ENCODE measurements around the gene SCGB1D1.
"Not testable (repeated sequence)": the region's sequence is repeated elsewhere in the genome, so short reads cannot be mapped to it uniquely, and the experiment has no call there.

SCGB1D1 gene

DNA sequence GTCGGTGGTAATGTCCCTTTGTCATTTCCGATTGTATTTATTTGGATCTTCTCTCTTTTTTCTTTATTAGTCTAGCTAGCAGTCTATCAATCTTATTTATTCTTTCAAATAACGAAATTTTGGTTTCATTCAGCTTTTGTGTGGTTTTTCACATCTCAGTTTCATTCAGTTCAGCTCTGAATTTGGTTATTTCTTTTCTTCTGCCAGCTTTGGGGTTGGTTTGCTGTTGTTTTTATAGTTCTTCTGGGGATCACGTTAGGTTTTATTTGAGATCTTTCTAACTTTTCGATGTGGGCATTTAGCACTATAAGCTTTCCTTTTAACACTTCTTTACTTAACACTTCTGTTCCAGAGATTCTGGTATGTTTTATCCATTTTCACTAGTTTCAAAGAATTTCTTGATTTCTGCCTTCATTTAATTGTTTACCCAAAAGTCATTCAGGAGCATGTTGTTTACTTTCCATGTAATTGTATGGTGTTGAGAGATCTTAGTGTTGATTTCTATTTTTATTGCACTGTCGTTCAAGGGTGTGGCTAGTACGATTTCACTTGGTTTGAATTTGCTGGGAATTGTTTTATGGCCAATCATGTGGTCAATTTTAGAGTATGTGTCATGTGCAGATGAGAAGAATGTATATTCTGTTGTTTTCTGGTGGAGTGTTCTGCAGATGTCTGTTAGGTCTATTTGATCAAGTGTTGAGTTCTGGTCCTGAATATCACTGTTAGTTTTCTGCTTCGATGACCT, 7.7 kb upstream of the SCGB1D1 start:
- TF ChIP-seq, protein P1, sequence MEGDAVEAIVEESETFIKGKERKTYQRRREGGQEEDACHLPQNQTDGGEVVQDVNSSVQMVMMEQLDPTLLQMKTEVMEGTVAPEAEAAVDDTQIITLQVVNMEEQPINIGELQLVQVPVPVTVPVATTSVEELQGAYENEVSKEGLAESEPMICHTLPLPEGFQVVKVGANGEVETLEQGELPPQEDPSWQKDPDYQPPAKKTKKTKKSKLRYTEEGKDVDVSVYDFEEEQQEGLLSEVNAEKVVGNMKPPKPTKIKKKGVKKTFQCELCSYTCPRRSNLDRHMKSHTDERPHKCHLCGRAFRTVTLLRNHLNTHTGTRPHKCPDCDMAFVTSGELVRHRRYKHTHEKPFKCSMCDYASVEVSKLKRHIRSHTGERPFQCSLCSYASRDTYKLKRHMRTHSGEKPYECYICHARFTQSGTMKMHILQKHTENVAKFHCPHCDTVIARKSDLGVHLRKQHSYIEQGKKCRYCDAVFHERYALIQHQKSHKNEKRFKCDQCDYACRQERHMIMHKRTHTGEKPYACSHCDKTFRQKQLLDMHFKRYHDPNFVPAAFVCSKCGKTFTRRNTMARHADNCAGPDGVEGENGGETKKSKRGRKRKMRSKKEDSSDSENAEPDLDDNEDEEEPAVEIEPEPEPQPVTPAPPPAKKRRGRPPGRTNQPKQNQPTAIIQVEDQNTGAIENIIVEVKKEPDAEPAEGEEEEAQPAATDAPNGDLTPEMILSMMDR (IDR thresholded peaks at IDR 0.05; ENCODE audit: low read depth, low read length): no peak
- Histone ChIP-seq H3K27me3 (ENCODE audit: insufficient read depth, low read depth, severe bottlenecking) (no peaks in the 10 kb centered on the region), H3K4me3 (ENCODE audit: low read depth, low read length) (no peak overlapping the region), H3K36me3 (no peaks in the 10 kb centered on the region), H3K9me3 (ENCODE audit: severe bottlenecking) (no peaks in the 10 kb centered on the region), H3K27ac (no peak overlapping the region)
- DNase-seq: no peak

GRCh38 chr11:62186195-62186594, 3.8 kb upstream of the SCGB1D1 start:
- Histone ChIP-seq H3K27ac (no peak overlapping the region), H3K4me3 (ENCODE audit: low read depth, low read length) (no peak overlapping the region), H3K36me3 (no peaks in the 10 kb centered on the region), H3K27me3 (ENCODE audit: insufficient read depth, low read depth, severe bottlenecking) (no peaks in the 10 kb centered on the region), H3K9me3 (ENCODE audit: severe bottlenecking) (no peaks in the 10 kb centered on the region)
- TF ChIP-seq, protein P1 (IDR thresholded peaks at IDR 0.05; ENCODE audit: low read depth, low read length): no peak
- DNase-seq: no peak

- no peaks in the 10 kb centered on the region for H3K36me3 ChIP-seq
- H3K9me3 ChIP-seq (ENCODE audit: severe bottlenecking): no peaks in the 10 kb centered on the region
- no peak overlapping the region for H3K4me3 ChIP-seq (ENCODE audit: low read depth, low read length)
- no peak overlapping the region for H3K27ac ChIP-seq
- no peaks in the 10 kb centered on the region for H3K27me3 ChIP-seq (ENCODE audit: insufficient read depth, low read depth, severe bottlenecking)
- DNase-seq: no peak
- TF ChIP-seq, protein P1 (IDR thresholded peaks at IDR 0.05; ENCODE audit: low read depth, low read length): no peak
These were observed 3.9 kb downstream of the SCGB1D1 start for GRCh38 chr11:62193952-62194351.

DNA sequence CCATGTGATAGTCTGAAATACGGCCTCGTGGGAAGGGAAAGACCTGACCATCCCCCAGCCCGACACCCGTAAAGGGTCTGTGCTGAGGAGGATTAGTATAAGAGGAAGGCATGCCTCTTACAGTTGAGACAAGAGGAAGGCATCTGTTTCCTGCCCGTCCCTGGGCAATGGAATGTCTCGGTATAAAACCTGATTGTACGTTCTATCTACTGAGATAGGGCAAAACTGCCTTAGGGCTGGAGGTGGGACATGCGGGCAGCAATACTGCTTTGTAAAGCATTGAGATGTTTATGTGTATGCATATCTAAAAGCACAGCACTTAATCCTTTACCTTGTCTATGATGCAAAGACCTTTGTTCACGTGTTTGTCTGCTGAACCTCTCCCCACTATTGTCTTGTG, 5.0 kb downstream of the SCGB1D1 start:
- H3K36me3 ChIP-seq; H3K27me3 ChIP-seq (ENCODE audit: insufficient read depth, low read depth, severe bottlenecking); H3K27ac ChIP-seq; DNase-seq; H3K4me3 ChIP-seq (ENCODE audit: low read depth, low read length); H3K9me3 ChIP-seq (ENCODE audit: severe bottlenecking): not testable (repeated sequence)

DNA sequence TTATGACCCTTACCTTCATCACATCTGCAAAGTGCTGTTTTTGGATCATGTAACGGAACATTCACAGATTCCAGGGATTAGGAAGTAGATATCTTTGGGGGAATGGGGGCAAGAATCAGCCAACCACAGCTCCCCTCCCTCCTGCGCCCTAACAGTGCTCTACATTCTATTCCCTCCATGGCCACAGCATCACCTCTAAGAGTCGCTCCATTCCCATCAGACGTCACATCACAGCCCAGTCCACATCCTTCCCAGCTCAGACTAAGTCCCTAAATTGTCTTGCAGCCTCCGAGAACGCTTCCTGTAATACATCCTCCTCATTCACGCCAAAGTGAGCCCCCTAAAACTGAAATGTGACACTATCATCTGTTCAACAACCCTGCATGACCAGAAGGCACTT, 5.9 kb downstream of the SCGB1D1 start:
- TF ChIP-seq, protein P1 (IDR thresholded peaks at IDR 0.05; ENCODE audit: low read depth, low read length): no peak
- Histone ChIP-seq H3K9me3 (ENCODE audit: severe bottlenecking) (no peaks in the 10 kb centered on the region), H3K36me3 (no peaks in the 10 kb centered on the region), H3K27me3 (ENCODE audit: insufficient read depth, low read depth, severe bottlenecking) (no peaks in the 10 kb centered on the region), H3K4me3 (ENCODE audit: low read depth, low read length) (no peak overlapping the region), H3K27ac (no peak overlapping the region)
- DNase-seq: no peak

DNA sequence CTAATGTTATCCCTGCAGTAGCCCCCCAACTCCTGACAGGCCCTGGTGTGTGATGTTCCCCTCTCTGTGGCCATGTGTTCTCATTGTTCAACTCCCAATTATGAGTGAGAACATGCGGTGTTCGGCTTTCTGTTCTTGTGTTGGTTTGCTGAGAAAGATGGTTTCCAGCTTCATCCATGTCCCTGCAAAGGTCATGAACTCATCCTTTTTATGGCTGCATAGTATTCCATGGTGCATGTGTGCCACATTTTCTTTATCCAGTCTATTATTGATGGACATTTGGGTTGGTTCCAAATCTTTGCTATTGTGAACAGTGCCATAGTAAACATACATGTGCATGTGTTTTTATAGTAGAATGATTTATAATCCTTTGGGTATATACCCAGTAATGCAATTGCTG, 7.4 kb downstream of the SCGB1D1 start:
- H3K36me3 ChIP-seq; H3K27me3 ChIP-seq (ENCODE audit: insufficient read depth, low read depth, severe bottlenecking); H3K9me3 ChIP-seq (ENCODE audit: severe bottlenecking); DNase-seq; H3K27ac ChIP-seq; H3K4me3 ChIP-seq (ENCODE audit: low read depth, low read length): not testable (repeated sequence)

- TF ChIP-seq, protein P1 (IDR thresholded peaks at IDR 0.05; ENCODE audit: low read depth, low read length): no peak
- no peak overlapping the region for H3K4me3 ChIP-seq (ENCODE audit: low read depth, low read length)
- DNase-seq: no peak
- no peak overlapping the region for H3K27ac ChIP-seq
- no peaks in the 10 kb centered on the region for H3K36me3 ChIP-seq
- no peaks in the 10 kb centered on the region for H3K27me3 ChIP-seq (ENCODE audit: insufficient read depth, low read depth, severe bottlenecking)
- no peaks in the 10 kb centered on the region for H3K9me3 ChIP-seq (ENCODE audit: severe bottlenecking)
These were observed 11.4 kb downstream of the SCGB1D1 start for GRCh38 chr11:62201376-62201775.

Measured in WERI-Rb-1 (cell line).